ENCODE results near the gene DLAT. TPM values are rescaled to one million over a fixed set of nuclear protein-coding genes. Genes with fewer than 3 reads are reported as not detected.

Gene DLAT
- polyA plus RNA-seq, 2 of the 4 experiments (the other 2 are of a cell fraction), result 32.5 to 42.8 TPM

GRCh38 chr11:111990381-111990780, 34.8 kb upstream of the DLAT start:
- no peak overlapping the region for H3K4me3 ChIP-seq
- 91% methylated on average over 6 of the region's 6 CpGs for WGBS (ENCODE audit: missing lambda C conversion rate)
- H3K4me1 ChIP-seq, result peaks cover 12% of the 10 kb centered on the region; the same call in 2 of the 3 replicates
- no peak for DNase-seq (ENCODE audit: low read depth in 1 of 2, low spot score in 1 of 2)
- ATAC-seq, result no peak
- POLR2A ChIA-PET, result no interaction called here
- no peak overlapping the region; a peak in 1 of 6 replicates for H3K27ac ChIP-seq
- CTCF ChIA-PET, result interaction anchor here (1.3 to 2.1 kb wide), 2 partner anchors 8 to 59 kb away, joined by 3 to 8 read pairs; no protein-coding TSS in a partner anchor
- H3K4me2 ChIP-seq, result no peak overlapping the region
- no peaks in the 10 kb centered on the region for H3K9me3 ChIP-seq
- no peak for TF ChIP-seq NPAS2 (CRISPR knock-in tag; IDR thresholded peaks at IDR 0.05; ENCODE audit: borderline replicate concordance)
- TF ChIP-seq NFE2L2 (conservative IDR thresholded peaks at IDR 0.05; ENCODE audit: low read length), result no peak
- TF ChIP-seq MAFK (IDR thresholded peaks at IDR 0.05; ENCODE audit: partially characterized antibody), result no peak
- no peak for TF ChIP-seq ZFP36 (IDR thresholded peaks at IDR 0.05; ENCODE audit: borderline replicate concordance, partially characterized antibody)
- TF ChIP-seq RAD21 (conservative IDR thresholded peaks at IDR 0.05 in 1 of 2, IDR thresholded peaks at IDR 0.05 in 1 of 2), result no peak
- no peak for TF ChIP-seq MAZ (IDR thresholded peaks at IDR 0.05; ENCODE audit: borderline replicate concordance, low read depth, low read length)
- no peak for TF ChIP-seq EP300 (IDR thresholded peaks at IDR 0.05)
- no peak for TF ChIP-seq JUN (IDR thresholded peaks at IDR 0.05)
- no peak for TF ChIP-seq HDAC2 (IDR thresholded peaks at IDR 0.05)
- TF ChIP-seq POLR2A (IDR thresholded peaks at IDR 0.05; ENCODE audit: low read length), result no peak
- no peak for TF ChIP-seq FOXS1 (CRISPR knock-in tag; IDR thresholded peaks at IDR 0.05)
- TF ChIP-seq RCOR1 (IDR thresholded peaks at IDR 0.05; ENCODE audit: low read depth, low read length), result no peak
- no peak for TF ChIP-seq HMGXB4 (CRISPR knock-in tag; IDR thresholded peaks at IDR 0.05; ENCODE audit: borderline replicate concordance)
- TF ChIP-seq CEBPB (IDR thresholded peaks at IDR 0.05), result no peak
- TF ChIP-seq FOSB (CRISPR knock-in tag; IDR thresholded peaks at IDR 0.05), result no peak
- no peak for TF ChIP-seq CBX8 (IDR thresholded peaks at IDR 0.05)
- no peak for TF ChIP-seq RFX5 (IDR thresholded peaks at IDR 0.05)
- TF ChIP-seq HEYL (CRISPR knock-in tag; IDR thresholded peaks at IDR 0.05), result no peak
- FAIRE-seq, result no peak

DNA sequence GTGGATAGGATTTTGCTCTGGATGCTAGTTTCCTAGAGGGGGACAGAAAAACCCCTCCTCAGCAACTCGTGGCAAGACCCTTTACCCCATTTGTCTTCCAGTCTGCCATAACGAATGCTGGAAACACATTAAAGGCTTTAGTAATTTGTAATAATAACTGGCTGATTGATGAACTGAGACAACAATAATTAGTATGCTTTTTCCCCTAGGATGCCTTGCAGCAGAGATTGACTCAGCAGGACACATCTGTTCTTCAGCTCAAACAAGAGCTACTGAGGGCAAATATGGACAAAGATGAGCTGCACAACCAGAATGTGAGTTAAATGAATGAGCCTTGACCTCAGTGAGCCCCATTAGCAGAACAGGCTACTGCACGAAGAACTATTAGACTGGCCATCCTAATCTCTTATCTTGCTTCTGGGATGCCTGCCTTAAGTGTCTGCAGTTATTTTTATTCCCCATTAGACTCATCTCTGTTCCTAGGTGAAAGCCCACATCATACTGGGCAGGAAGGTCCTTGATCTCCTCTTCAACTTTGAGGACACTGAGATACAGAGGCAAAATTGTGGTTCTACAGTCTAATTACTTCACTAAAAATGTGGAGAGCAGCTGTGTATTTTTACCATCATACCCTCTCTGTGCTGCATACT, 32.9 kb upstream of the DLAT start:
- no peak for ATAC-seq

GRCh38 chr11:111996129-111996528, 29.1 kb upstream of the DLAT start:
- Histone ChIP-seq H3K4me3 (no peak overlapping the region), H3K27ac (no peak overlapping the region), H3K4me2 (no peak overlapping the region), H3K9me3 (no peaks in the 10 kb centered on the region), H3K4me1 (no peaks in the 10 kb centered on the region)
- TF ChIP-seq MAFK (IDR thresholded peaks at IDR 0.05; ENCODE audit: partially characterized antibody) (peak; percentile 3), RCOR1 (IDR thresholded peaks at IDR 0.05; ENCODE audit: low read depth, low read length) (no peak)
- DNase-seq (ENCODE audit: low read depth in 1 of 2, low spot score in 1 of 2), result no peak
- WGBS (ENCODE audit: missing lambda C conversion rate), result 84% methylated on average over 3 of the region's 3 CpGs
- FAIRE-seq, result no peak
- no peak for ATAC-seq
- ChIA-PET CTCF (interaction anchor here (1.6 to 1.8 kb wide), 3 partner anchors 13 to 61 kb away, joined by 4 to 8 read pairs (median 4); partner anchors contain the start of gene DIXDC1), POLR2A (no interaction called here)

More for the DNA sequence above, 32.9 kb upstream of the DLAT start:
- CTCF ChIA-PET, result interaction anchor here (1.5 to 2.6 kb wide), 4 partner anchors 10 to 60 kb away, joined by 4 to 8 read pairs (median 6); no protein-coding TSS in a partner anchor
- POLR2A ChIA-PET, result no interaction called here
- H3K4me3 ChIP-seq, result no peak overlapping the region
- 71% methylated on average over 3 of the region's 3 CpGs for WGBS (ENCODE audit: missing lambda C conversion rate)
- H3K27ac ChIP-seq, result no peak overlapping the region
- no peak overlapping the region for H3K4me2 ChIP-seq
- peaks cover 9% of the 10 kb centered on the region; the same call in 2 of the 3 replicates for H3K4me1 ChIP-seq
- no peaks in the 10 kb centered on the region for H3K9me3 ChIP-seq
- TF ChIP-seq NPAS2 (CRISPR knock-in tag; IDR thresholded peaks at IDR 0.05; ENCODE audit: borderline replicate concordance) (no peak), TFCP2L1 (CRISPR knock-in tag; IDR thresholded peaks at IDR 0.05) (no peak), HOXB13 (CRISPR knock-in tag; IDR thresholded peaks at IDR 0.05; ENCODE audit: low read depth) (no peak), MAZ (IDR thresholded peaks at IDR 0.05; ENCODE audit: borderline replicate concordance, low read depth, low read length) (no peak), CHD4 (IDR thresholded peaks at IDR 0.05; ENCODE audit: borderline replicate concordance) (no peak), BHLHE40 (IDR thresholded peaks at IDR 0.05; ENCODE audit: low read depth, low read length) (no peak), CHD2 (IDR thresholded peaks at IDR 0.05; ENCODE audit: low read length, partially characterized antibody) (no peak), ZNF302 (CRISPR knock-in tag; IDR thresholded peaks at IDR 0.05) (no peak), RFX5 (IDR thresholded peaks at IDR 0.05) (no peak), CBX2 (IDR thresholded peaks at IDR 0.05; ENCODE audit: borderline replicate concordance, low read depth) (no peak), NFE2L2 (conservative IDR thresholded peaks at IDR 0.05; ENCODE audit: low read length) (no peak), ZSCAN20 (CRISPR knock-in tag; IDR thresholded peaks at IDR 0.05) (no peak)
- DNase-seq (ENCODE audit: low read depth in 1 of 2, low spot score in 1 of 2) (no peak), FAIRE-seq (no peak)

All from A549 (cell line).